ENCODE measurements around the gene MAP2K7.

MAP2K7 gene

GRCh38 chr19:7908742-7909461 lies 5.2 kb downstream of the MAP2K7 start:
- no peak for TF ChIP-seq CTCF (IDR thresholded peaks at IDR 0.05; ENCODE audit: extremely low read depth, missing control alignments)
- DNase-seq (ENCODE audit: low spot score): no peak

- TF ChIP-seq CTCF (IDR thresholded peaks at IDR 0.05; ENCODE audit: extremely low read depth, missing control alignments): no peak
- DNase-seq (ENCODE audit: low spot score): no peak
Measured at GRCh38 chr19:7909471-7910067, 5.9 kb downstream of the MAP2K7 start.

- no peak for TF ChIP-seq CTCF (IDR thresholded peaks at IDR 0.05; ENCODE audit: extremely low read depth, missing control alignments)
- DNase-seq (ENCODE audit: low spot score): no peak
Measured at GRCh38 chr19:7910321-7911161, 6.9 kb downstream of the MAP2K7 start.

- no peak for DNase-seq (ENCODE audit: low spot score)
- no peak for TF ChIP-seq CTCF (IDR thresholded peaks at IDR 0.05; ENCODE audit: extremely low read depth, missing control alignments)
Measured at GRCh38 chr19:7911508-7912143, 7.9 kb downstream of the MAP2K7 start.

- no peak for TF ChIP-seq CTCF (IDR thresholded peaks at IDR 0.05; ENCODE audit: extremely low read depth, missing control alignments)
- DNase-seq (ENCODE audit: low spot score): no peak
Measured at GRCh38 chr19:7912144-7912696, 8.5 kb downstream of the MAP2K7 start.

- DNase-seq (ENCODE audit: low spot score): no peak
- no peak for TF ChIP-seq CTCF (IDR thresholded peaks at IDR 0.05; ENCODE audit: extremely low read depth, missing control alignments)
Measured at GRCh38 chr19:7912697-7913564, 9.3 kb downstream of the MAP2K7 start.

Measured in GM20000 (cell line).